Activated CD4-positive, CD25-positive, alpha-beta regulatory T cell treated with anti-CD3 and anti-CD28 coated beads, Interleukin-2, amount 50 U/mL, for 24 hours (primary cell): ENCODE data around the gene PPIP5K2.
"Not testable (repeated sequence)": the region's sequence is repeated elsewhere in the genome, so short reads cannot be mapped to it uniquely, and the experiment has no call there.

ENCODE experiments used
- ATAC-seq, 2 donors: fragments of 150-1000 bp; cut with Tn5 transposase; one replicate each; pipeline ENCODE4 v1.10.0; 2021; ENCODE audit warnings: mild to moderate bottlenecking in 1 of 2, moderate library complexity in 1 of 2

Gene PPIP5K2

GRCh38 chr5:103126557-103126956, 6.5 kb downstream of the PPIP5K2 start:
- ATAC-seq: no peak

GRCh38 chr5:103127292-103127817, 7.3 kb downstream of the PPIP5K2 start:
- ATAC-seq: no peak

- ATAC-seq: no peak
Measured at GRCh38 chr5:103128202-103128601, 8.1 kb downstream of the PPIP5K2 start.

- no peak for ATAC-seq
Measured at GRCh38 chr5:103132684-103133083, 12.6 kb downstream of the PPIP5K2 start.

- ATAC-seq: no peak
Measured at GRCh38 chr5:103133231-103133630, 13.1 kb downstream of the PPIP5K2 start.

- no peak for ATAC-seq
Measured at GRCh38 chr5:103135461-103135860, 15.4 kb downstream of the PPIP5K2 start.

- no peak for ATAC-seq
Measured at GRCh38 chr5:103138202-103138690, 18.1 kb downstream of the PPIP5K2 start.

GRCh38 chr5:103139264-103139865, 19.3 kb downstream of the PPIP5K2 start:
- ATAC-seq: peak; percentile 84 to 88

GRCh38 chr5:103142132-103142531, 22.0 kb downstream of the PPIP5K2 start:
- not testable (repeated sequence) for ATAC-seq

GRCh38 chr5:103145196-103145595, 25.1 kb downstream of the PPIP5K2 start:
- ATAC-seq: no peak

- ATAC-seq: no peak
Measured at GRCh38 chr5:103148213-103148612, 28.1 kb downstream of the PPIP5K2 start.

GRCh38 chr5:103151156-103151555, 31.1 kb downstream of the PPIP5K2 start:
- ATAC-seq: no peak

GRCh38 chr5:103166706-103167105, 46.6 kb downstream of the PPIP5K2 start:
- ATAC-seq: no peak

- no peak for ATAC-seq
Measured at GRCh38 chr5:103174147-103174546, 54.0 kb downstream of the PPIP5K2 start.

GRCh38 chr5:103177543-103177942, 57.4 kb downstream of the PPIP5K2 start:
- no peak for ATAC-seq

- ATAC-seq: no peak
Measured at GRCh38 chr5:103178167-103178566, 58.1 kb downstream of the PPIP5K2 start.

- ATAC-seq: no peak
Measured at GRCh38 chr5:103186152-103186551, 66.1 kb downstream of the PPIP5K2 start.

GRCh38 chr5:103188436-103188835, 68.3 kb downstream of the PPIP5K2 start:
- ATAC-seq: no peak

- no peak for ATAC-seq
Measured at GRCh38 chr5:103203226-103203625, 83.1 kb downstream of the PPIP5K2 start.

GRCh38 chr5:103204990-103205389, 84.9 kb downstream of the PPIP5K2 start:
- not testable (repeated sequence) for ATAC-seq

- no peak for ATAC-seq
Measured at GRCh38 chr5:103205991-103206700, 86.0 kb downstream of the PPIP5K2 start.

- no peak for ATAC-seq
Measured at GRCh38 chr5:103207011-103207410, 86.9 kb downstream of the PPIP5K2 start.

GRCh38 chr5:103207653-103208052, 87.6 kb downstream of the PPIP5K2 start:
- peak; percentile 25 to 36 for ATAC-seq

- ATAC-seq: no peak
Measured at GRCh38 chr5:103208460-103208859, 88.4 kb downstream of the PPIP5K2 start.
